Central memory CD4-positive, alpha-beta T cell (primary cell): ENCODE results near the gene STXBP3.

ENCODE experiments used
- DNase-seq: peaks from one replicate; pipeline ENCODE4 v3.0.0; 2022

The STXBP3 gene

DNA sequence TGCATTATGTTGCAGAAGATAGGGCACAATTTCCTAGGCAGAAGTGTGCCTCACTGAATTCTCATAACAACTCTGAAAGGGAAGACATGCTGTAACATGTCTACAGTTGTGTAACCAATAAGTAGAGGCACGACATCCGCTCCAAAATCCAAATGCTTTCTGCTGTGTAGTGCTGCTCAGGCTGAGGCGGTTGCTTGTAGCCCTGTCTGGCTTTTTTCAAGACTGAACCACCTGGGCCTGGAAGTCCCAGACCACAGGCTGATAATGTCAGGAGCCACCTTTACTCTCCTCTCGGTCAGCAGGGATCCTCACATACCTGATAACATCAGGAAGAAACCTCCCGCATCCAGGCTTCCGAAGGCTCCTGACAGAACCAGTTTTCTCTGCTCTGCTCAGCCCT, 99.5 kb downstream of the STXBP3 start:
- no peak for DNase-seq

DNA sequence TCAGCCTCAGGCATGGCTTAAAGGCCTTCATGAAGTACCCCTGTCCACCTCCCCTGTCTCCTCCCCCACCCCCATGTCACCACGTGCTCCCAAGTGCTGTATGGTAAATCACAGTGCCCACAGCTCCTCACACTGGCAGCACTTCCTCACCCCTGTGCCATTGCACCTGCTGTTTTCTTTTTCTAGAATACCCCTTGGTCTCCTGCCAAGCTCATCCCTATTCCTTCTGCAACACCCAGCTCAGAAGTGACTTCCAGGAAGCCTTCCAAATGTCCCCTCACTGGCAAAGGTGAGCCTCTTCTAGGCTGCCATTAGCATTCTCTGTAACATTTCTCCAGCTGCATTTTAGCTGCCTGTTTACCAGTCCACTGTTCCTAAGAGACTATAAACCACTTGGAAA, 101.0 kb downstream of the STXBP3 start:
- no peak for DNase-seq

DNA sequence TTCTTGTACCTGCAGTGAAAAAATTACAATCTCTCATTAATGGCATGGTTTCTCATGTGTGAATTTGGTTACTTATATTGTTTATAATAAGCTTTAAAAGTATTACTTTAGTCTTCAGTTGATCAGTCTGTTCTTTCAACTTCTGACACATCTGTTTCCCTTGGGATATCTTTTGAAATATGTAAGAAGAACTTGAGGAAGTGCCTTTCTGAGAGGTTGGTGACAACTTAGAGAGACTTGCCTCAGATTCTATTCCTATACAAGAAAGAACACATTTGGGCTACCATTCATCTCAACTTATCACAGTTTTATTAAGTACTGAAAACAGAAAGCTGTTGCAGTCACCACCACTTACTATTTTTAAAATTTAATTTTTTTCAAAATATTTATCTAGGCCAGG, 102.3 kb downstream of the STXBP3 start:
- DNase-seq = no peak

DNA sequence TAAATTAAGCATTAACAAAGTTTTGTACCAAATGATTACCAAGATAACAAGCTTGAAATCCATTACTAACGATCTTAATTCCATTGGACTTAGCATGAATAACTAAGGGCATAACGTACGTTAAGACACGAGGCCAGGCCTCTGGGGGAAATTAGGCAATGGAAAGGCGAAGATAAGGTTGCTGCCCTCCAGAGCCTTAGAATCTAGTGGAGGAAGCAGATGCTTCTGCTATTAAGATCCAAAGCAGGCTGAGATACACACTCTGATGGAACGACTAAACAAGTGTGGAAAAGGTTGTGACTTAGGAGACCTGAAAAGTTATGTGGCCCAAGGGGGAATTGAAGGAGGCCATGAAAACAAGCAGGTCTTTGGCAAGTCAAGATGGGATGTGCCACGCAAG, 104.5 kb downstream of the STXBP3 start:
- no peak for DNase-seq

DNA sequence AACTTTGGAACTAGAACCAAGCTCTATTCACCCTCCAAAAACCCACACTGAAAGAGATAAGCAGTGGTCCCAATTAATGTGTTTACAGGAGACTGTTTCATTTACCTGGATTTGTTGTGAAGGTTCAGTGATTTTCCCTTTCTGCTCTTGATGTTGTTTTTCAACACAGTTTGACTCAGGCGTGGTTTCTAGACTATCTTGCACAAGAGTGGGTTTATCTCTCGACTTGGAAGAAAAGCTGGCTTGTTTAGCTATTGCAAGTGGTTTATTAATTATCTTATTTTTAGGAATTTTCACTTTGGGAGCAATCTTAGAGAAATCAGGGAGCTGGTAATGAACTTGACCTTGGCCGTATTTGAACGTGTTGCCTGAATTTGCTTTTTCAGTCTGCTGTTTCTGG, 105.1 kb downstream of the STXBP3 start:
- DNase-seq = no peak

DNA sequence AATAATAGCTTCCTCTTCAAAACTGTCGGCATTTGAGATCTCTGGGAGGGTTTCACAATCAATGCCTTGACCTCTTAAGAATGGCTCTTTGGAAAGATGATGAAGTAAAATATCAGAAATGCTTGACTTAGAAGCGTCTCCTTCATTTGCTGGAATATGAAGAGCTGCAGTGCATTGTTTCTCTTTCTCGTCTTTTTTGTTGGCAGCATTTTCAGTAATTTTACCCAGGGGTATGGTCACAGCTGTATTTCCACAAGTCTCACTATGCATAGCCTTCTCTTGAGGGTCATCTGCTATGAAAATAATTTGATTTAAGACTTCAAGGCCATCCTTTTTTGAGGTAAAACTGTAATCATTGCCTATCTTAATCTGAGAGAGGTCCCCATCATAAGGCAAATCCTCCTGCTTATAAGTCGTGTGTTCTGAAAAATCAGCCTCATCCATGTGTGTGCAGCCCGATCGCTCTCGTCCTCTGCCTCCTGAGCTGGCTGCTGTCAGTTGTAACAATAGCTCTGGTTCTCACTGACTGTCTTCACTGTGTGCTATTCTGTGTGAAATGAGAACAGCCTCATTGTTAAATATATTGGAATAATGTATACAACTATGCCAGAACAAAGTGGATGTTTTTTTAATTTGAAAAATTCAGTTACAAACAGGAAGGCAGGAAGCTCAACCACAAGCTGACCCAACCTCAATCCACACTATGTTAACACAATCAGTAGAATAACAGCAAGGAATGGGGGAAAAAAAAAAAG, 105.9 kb downstream of the STXBP3 start:
- no peak for DNase-seq

DNA sequence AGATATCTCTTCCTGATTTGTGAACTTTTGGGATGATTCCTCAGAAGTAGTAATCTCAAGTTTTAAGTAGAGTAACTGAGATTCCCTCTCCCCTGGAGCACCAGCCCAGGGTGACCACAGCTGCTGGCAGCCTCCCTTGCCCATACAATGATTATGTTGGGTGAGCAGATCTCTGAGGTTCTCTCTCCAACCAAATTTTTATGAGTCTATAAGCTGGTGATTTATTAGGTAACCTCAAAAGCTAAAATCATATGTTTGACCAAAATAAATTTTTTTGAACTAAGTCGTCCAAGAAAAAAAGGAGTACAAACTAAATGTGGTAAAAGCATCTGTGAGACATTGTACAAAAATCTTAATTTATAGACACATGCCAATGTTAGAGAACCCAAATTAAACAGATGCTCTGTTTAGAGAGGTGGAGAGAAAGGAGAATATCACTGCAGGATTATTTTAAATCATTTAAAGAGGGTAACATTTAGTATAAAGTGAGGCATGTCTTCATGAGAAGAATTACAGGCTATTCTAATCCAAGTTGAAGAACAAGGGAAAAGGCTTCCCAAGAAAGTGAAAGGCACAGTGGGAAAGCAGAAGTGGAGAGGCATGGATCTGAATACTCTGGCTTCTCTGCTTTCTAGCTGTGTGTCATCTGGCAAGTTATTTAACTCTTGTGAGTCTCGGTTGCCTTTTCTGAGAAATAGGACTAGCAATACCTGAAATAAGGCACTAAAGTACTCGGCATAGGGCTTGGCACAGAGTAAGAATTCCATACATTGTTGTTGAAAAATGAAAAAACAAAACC, 107.9 kb downstream of the STXBP3 start:
- no peak for DNase-seq

DNA sequence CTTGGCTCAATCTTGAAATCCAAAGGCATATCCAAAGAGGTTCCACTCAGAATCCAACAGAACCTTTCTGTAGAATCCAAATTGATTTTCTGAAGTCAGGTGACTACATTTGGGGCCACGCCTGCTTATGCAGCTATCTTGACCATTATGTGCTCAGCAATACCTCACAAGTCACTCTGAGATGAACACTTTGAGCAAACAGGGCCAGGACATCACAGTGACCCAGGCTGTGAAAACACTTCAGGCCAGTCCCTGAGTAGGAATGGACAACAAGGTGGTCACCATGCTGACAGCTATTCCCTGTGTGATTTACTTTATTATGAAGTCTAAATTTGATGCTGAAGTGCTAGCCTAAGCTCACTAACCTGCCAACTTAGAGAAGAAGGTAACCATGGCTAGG, 110.5 kb downstream of the STXBP3 start, which contains the start of gene AKNAD1:
Gene AKNAD1 (minus strand): TSS at position 101 of the 400 bp plus-strand sequence. CDS start 4,430 bp downstream, outside the sequence.
- DNase-seq = no peak

DNA sequence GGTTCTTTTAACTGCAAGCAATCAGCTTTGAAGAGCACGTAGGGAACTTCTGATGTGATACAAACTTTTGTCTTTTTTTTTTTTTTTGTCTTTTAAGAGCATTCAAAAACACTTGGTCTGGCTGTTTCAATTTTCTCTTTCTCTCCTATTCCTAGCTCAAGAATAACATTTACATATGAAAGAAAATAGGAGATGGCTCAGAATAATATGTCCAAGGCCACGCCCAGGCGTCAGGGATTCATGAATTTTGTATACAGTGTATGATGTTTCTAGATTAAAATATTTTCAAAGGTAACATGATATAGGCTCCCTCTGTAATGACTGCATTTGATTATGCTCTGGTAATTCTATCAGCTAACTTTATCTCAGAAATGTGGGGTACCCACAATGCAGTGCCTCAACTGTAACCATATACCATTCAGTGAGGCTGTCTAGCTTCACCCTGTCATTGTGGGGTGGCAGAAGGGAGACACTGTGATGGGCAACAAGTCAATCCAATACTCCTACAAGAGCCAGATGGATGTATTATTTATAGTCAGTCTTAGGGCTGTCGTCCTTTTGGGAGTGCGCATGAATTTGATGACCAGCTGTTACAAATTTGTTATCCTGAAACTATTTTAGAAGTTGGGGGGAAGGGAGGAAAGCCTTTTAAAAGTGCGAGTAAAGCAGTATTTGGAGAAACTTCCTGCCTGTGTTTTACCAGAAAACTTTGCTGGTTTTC, 111.9 kb downstream of the STXBP3 start:
- DNase-seq = no peak
